Sigmoid colon (tissue), 7 donors: ENCODE data around the gene EHD3. TPM values are rescaled to one million over a fixed set of nuclear protein-coding genes. Genes with fewer than 3 reads are reported as not detected.

Experiments used
- DNase-seq: peaks from one replicate; pipeline ENCODE4 v3.0.0-alpha.2; 2019
- H3K27ac ChIP-seq, 4 donors: fragments of 200-600 bp; sonication (generic); one replicate each; pipeline ENCODE4 v1.5.1; 2016 to 2019; ENCODE audit warnings: mild to moderate bottlenecking in 1 of 4
- H3K27me3 ChIP-seq, 3 donors: fragments of 200-600 bp; sonication (generic); one replicate each; pipeline ENCODE4 v1.5.1; 2019; ENCODE audit warnings: mild to moderate bottlenecking in 1 of 3
- H3K36me3 ChIP-seq, 4 donors: fragments of 200-600 bp; sonication (generic); one replicate each; pipeline ENCODE4 v1.5.1; 2016 to 2019
- H3K4me1 ChIP-seq, 4 donors: fragments of 200-600 bp; sonication (generic); one replicate each; pipeline ENCODE4 v1.5.1; 2017 to 2019
- H3K4me3 ChIP-seq, 4 donors: fragments of 200-600 bp; sonication (generic); one replicate each; pipeline ENCODE4 v1.5.1; 2017 to 2019; ENCODE audit warnings: mild to moderate bottlenecking in 2 of 4, moderate library complexity in 1 of 4
- H3K9me3 ChIP-seq, 4 donors: fragments of 200-600 bp in 3 of 4; sonication (generic) in 3 of 4; one replicate each; pipeline versions ENCODE4 v1.5.1 to v1.6.1; 2013 to 2019
- EP300 ChIP-seq, 4 donors: sonication (generic); formaldehyde crosslinking; IDR thresholded peaks; one replicate each; pipeline ENCODE4 v1.6.1; 2017; ENCODE audit warnings: antibody characterized with exemption in 4 of 4
- POLR2A ChIP-seq, 2 donors: fragments of 450-650 bp; IDR thresholded peaks; one replicate each; pipeline ENCODE4 v1.6.1; 2016; ENCODE audit warnings: antibody characterized with exemption in 2 of 2, mild to moderate bottlenecking in 2 of 2, moderate library complexity in 2 of 2
- POLR2AphosphoS5 ChIP-seq, 4 donors: sonication (generic); formaldehyde crosslinking; IDR thresholded peaks; one replicate each; pipeline ENCODE4 v1.6.1; 2017; ENCODE audit warnings: antibody characterized with exemption in 4 of 4
- WGBS, 2 donors: extraction: QIAGEN DNeasy Blood & Tissue Kit; methylation state at CpG; one replicate each; pipeline ENCODE4 v1.1.7; 2013; 5-methylcytosine and 5-hydroxymethylcytosine counted together
- intact Hi-C: fragments of 100-400 bp; cut with DNase I; formaldehyde crosslinking; loops from one replicate; pipeline ENCODE4 v1.15.1; 2023
- polyA plus RNA-seq, 3 donors: library from polyadenylated mRNA; stranded (reverse); fragments of 200-250 nt; gene quantifications; one replicate each; pipeline ENCODE4 v1.2.3, GENCODE V29; 2013
- total RNA-seq, 4 donors: library from RNA; depleted of rRNA; stranded (reverse); fragments of >200 nt; gene quantifications; one replicate each; pipeline ENCODE4 v1.1.0, GENCODE V29; 2016
- TF ChIP-seq, protein P1 (sequence below), 4 experiments: fragments of 450-650 bp in 3 of 4; fragments of 200-600 bp in 1 of 4; IDR thresholded peaks; one replicate each; pipeline ENCODE4 v1.5.1; 2016 to 2019; ENCODE audit warnings: antibody characterized with exemption in 4 of 4, mild to moderate bottlenecking in 3 of 4, moderate library complexity in 2 of 4
- donor health status: healthy with polysubstance abuse.
- donor health status: Bipolar disorder and iron deficiency.
- donor health status: healthy.

EHD3 gene
- total and polyA plus RNA-seq, 7 donors, result 0.60 to 7.8 (median 3.7) TPM

GRCh38 chr2:31231571-31232302, 2.2 kb upstream of the EHD3 start:
- Histone ChIP-seq H3K36me3 (no peaks in the 10 kb centered on the region), H3K9me3 (no peaks in the 10 kb centered on the region), H3K27ac (no peak overlapping the region), H3K27me3 (no peaks in the 10 kb centered on the region), H3K4me3 (no peak overlapping the region), H3K4me1 (peaks cover 0 to 25% (median 12%) of the 10 kb centered on the region in 4 donors)
- 83 to 87% methylated on average over 15 of the region's 15 CpGs for WGBS, 2 donors
- TF ChIP-seq POLR2A (IDR thresholded peaks at IDR 0.05), result no peak
- no peak for DNase-seq
- intact Hi-C loops, result loop anchor here (2.0 kb wide), 1 partner anchor 101 kb away; no protein-coding TSS in a partner anchor

- H3K27ac ChIP-seq, result no peak overlapping the region
- intact Hi-C loops, result loop anchor here (2.0 kb wide), 1 partner anchor 100 kb away; no protein-coding TSS in a partner anchor
- peaks cover 0 to 25% (median 12%) of the 10 kb centered on the region in 4 donors for H3K4me1 ChIP-seq
- no peak for DNase-seq
- no peaks in the 10 kb centered on the region for H3K27me3 ChIP-seq
- 79 to 82% methylated on average over 4 of the region's 4 CpGs for WGBS, 2 donors
- H3K4me3 ChIP-seq, result no peak overlapping the region
- TF ChIP-seq POLR2AphosphoS5 (IDR thresholded peaks at IDR 0.05) (no peak), EP300 (IDR thresholded peaks at IDR 0.05) (no peak), POLR2A (IDR thresholded peaks at IDR 0.05) (no peak)
- TF ChIP-seq, protein P1, sequence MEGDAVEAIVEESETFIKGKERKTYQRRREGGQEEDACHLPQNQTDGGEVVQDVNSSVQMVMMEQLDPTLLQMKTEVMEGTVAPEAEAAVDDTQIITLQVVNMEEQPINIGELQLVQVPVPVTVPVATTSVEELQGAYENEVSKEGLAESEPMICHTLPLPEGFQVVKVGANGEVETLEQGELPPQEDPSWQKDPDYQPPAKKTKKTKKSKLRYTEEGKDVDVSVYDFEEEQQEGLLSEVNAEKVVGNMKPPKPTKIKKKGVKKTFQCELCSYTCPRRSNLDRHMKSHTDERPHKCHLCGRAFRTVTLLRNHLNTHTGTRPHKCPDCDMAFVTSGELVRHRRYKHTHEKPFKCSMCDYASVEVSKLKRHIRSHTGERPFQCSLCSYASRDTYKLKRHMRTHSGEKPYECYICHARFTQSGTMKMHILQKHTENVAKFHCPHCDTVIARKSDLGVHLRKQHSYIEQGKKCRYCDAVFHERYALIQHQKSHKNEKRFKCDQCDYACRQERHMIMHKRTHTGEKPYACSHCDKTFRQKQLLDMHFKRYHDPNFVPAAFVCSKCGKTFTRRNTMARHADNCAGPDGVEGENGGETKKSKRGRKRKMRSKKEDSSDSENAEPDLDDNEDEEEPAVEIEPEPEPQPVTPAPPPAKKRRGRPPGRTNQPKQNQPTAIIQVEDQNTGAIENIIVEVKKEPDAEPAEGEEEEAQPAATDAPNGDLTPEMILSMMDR (IDR thresholded peaks at IDR 0.05), result no peak
- H3K36me3 ChIP-seq, result no peaks in the 10 kb centered on the region
- H3K9me3 ChIP-seq, result no peaks in the 10 kb centered on the region
Measured at GRCh38 chr2:31232586-31232985, 1.4 kb upstream of the EHD3 start.

DNA sequence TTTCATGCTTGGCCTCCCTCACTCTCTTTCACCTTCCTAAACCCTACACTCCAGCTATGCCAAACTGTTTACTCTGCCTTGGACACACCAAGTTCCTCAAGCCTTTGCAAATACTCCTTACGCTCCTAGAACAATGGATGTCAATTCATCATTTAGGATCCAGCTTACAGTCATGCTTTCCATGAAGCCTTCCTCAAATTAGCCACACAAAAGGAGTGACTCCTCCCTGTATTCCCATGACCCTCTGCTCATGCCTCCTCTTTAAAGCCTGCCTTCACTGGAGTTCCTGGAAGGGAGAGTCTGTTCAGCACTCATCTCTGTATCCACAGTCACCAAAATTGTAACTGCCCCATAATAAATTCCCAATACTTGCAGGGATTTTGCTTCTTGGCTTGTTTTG, 721 bp upstream of the EHD3 start:
- Histone ChIP-seq H3K4me1 (peaks cover 0 to 28% (median 14%) of the 10 kb centered on the region in 4 donors), H3K36me3 (no peaks in the 10 kb centered on the region), H3K27me3 (no peaks in the 10 kb centered on the region), H3K27ac (no peak overlapping the region), H3K9me3 (no peaks in the 10 kb centered on the region), H3K4me3 (peak overlapping the region in 2 of 4 donors; percentile 66 to 68)
- intact Hi-C loops, result loop anchor here (2.0 kb wide), 1 partner anchor 100 kb away; no protein-coding TSS in a partner anchor
- TF ChIP-seq POLR2A (IDR thresholded peaks at IDR 0.05) (no peak), POLR2AphosphoS5 (IDR thresholded peaks at IDR 0.05) (no peak), EP300 (IDR thresholded peaks at IDR 0.05) (no peak)
- TF ChIP-seq, protein P1 (IDR thresholded peaks at IDR 0.05), result no peak
- 85 to 95% methylated on average over 1 of the region's 1 CpG for WGBS, 2 donors
- DNase-seq, result no peak

GRCh38 chr2:31234683-31235503, 941 bp downstream of the EHD3 start:
- H3K27ac ChIP-seq, result peak overlapping the region; percentile 14 to 76 (median 62)
- DNase-seq, result no peak
- peak overlapping the region; percentile 28 to 68 (median 64) for H3K4me3 ChIP-seq
- TF ChIP-seq POLR2A (IDR thresholded peaks at IDR 0.05) (no peak), POLR2AphosphoS5 (IDR thresholded peaks at IDR 0.05) (no peak), EP300 (IDR thresholded peaks at IDR 0.05) (no peak)
- TF ChIP-seq, protein P1 (IDR thresholded peaks at IDR 0.05), result no peak
- no peaks in the 10 kb centered on the region for H3K27me3 ChIP-seq
- peaks cover 0 to 43% (median 26%) of the 10 kb centered on the region in 4 donors for H3K4me1 ChIP-seq
- intact Hi-C loops, result no loop called here
- no peaks in the 10 kb centered on the region for H3K9me3 ChIP-seq
- no peaks in the 10 kb centered on the region for H3K36me3 ChIP-seq
- WGBS, 2 donors, result 69 to 84% methylated on average over 17 of the region's 17 CpGs

GRCh38 chr2:31235504-31235902, 1.6 kb downstream of the EHD3 start:
- 78 to 85% methylated on average over 4 of the region's 4 CpGs for WGBS, 2 donors
- Histone ChIP-seq H3K36me3 (no peaks in the 10 kb centered on the region), H3K4me3 (no peak overlapping the region), H3K9me3 (no peaks in the 10 kb centered on the region), H3K27ac (no peak overlapping the region), H3K4me1 (peaks cover 0 to 49% (median 26%) of the 10 kb centered on the region in 4 donors), H3K27me3 (no peaks in the 10 kb centered on the region)
- intact Hi-C loops, result no loop called here
- no peak for TF ChIP-seq EP300 (IDR thresholded peaks at IDR 0.05)
- no peak for TF ChIP-seq POLR2AphosphoS5 (IDR thresholded peaks at IDR 0.05)
- TF ChIP-seq, protein P1 (IDR thresholded peaks at IDR 0.05), result no peak
- no peak for TF ChIP-seq POLR2A (IDR thresholded peaks at IDR 0.05)
- no peak for DNase-seq
